Breast epithelium (tissue), 4 donors: ENCODE results near the gene PPM1M. TPM values are rescaled to one million over a fixed set of nuclear protein-coding genes. Genes with fewer than 3 reads are reported as not detected.

ENCODE experiments used
- DNase-seq, 2 donors: peaks; one replicate each; pipeline ENCODE4 v3.0.0-alpha.2; 2019; ENCODE audit warnings: low spot score in 2 of 2
- H3K27ac ChIP-seq, 2 donors: fragments of 200-600 bp; sonication (generic) in 1 of 2; one replicate each; pipeline ENCODE4 v1.5.1; 2016 to 2019; ENCODE audit warnings: mild to moderate bottlenecking in 1 of 2
- H3K27me3 ChIP-seq, 2 donors: fragments of 200-600 bp; sonication (generic) in 1 of 2; one replicate each; pipeline versions ENCODE4 v1.5.1 to v1.6.0; 2017 to 2019; ENCODE audit warnings: control low read depth in 1 of 2, mild to moderate bottlenecking in 1 of 2
- H3K36me3 ChIP-seq: fragments of 200-600 bp; one replicate; pipeline ENCODE4 v1.5.1; 2019
- H3K4me1 ChIP-seq, 2 donors: fragments of 200-600 bp; sonication (generic); one replicate each; pipeline ENCODE4 v1.5.1; 2016 to 2019; ENCODE audit warnings: control low read depth in 1 of 2
- H3K4me3 ChIP-seq, 3 donors: fragments of 200-600 bp; sonication (generic); 1 replicate in 2 of 3; 2 replicates in 1 of 3; pipeline ENCODE4 v1.5.1; 2016 to 2019; ENCODE audit warnings: mild to moderate bottlenecking in 3 of 3, moderate library complexity in 2 of 3
- H3K9me3 ChIP-seq, 2 donors: fragments of 200-600 bp; sonication (generic) in 1 of 2; one replicate each; pipeline ENCODE4 v1.5.1; 2016 to 2019; ENCODE audit warnings: control low read depth in 1 of 2
- CTCF ChIP-seq, 3 donors: fragments of 450-650 bp; IDR thresholded peaks; one replicate each; pipeline ENCODE4 v1.5.1; 2016 to 2017; ENCODE audit warnings: antibody characterized with exemption in 3 of 3, mild to moderate bottlenecking in 3 of 3, moderate library complexity in 3 of 3
- POLR2A ChIP-seq: fragments of 450-650 bp; IDR thresholded peaks from one replicate; pipeline ENCODE4 v1.6.1; 2016; ENCODE audit warnings: antibody characterized with exemption, mild to moderate bottlenecking, moderate library complexity
- POLR2AphosphoS5 ChIP-seq, 3 donors: sonication (generic); formaldehyde crosslinking; IDR thresholded peaks; one replicate each; pipeline ENCODE4 v1.6.1; 2017; ENCODE audit warnings: antibody characterized with exemption in 3 of 3
- intact Hi-C: fragments of 100-400 bp; cut with DNase I; formaldehyde crosslinking; loops from one replicate; pipeline ENCODE4 v1.15.1; 2023; ENCODE audit warnings: low total_unique reads
- total RNA-seq, 3 donors: library from RNA; depleted of rRNA; stranded (reverse); fragments of >200 nt; gene quantifications; one replicate each; pipeline ENCODE4 v1.1.0, GENCODE V29; 2016

The PPM1M gene
- total RNA-seq, 3 donors from 2014 or later, result 15.4 to 31.2 (median 20.2) TPM

DNA sequence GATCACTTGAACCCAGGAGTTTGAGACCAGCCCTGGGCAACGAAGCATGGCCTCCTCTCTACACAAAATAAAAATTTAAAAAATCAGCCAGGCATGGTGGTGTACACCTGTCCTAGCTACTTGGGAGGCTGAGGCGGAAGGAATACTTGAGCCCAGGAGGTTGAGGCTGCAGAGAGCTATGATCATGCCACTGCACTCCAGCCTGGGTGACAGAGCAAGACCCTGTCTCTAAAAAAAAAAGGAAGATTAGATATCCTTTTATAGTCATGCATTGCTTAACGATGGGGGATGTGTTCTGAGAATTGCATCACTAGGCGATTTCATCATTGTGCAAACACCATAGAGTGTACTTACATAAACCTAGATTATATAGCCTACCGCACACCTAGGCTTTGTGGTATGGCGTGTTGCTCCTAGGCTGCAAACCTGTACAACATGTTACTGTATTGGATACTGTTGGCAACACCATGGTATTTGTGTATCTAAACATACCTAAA is 35.0 kb upstream of the PPM1M start:
- Histone ChIP-seq H3K36me3 (peaks cover 18% of the 10 kb centered on the region), H3K4me1 (no peaks in the 10 kb centered on the region)
- intact Hi-C loops, result no loop called here

GRCh38 chr3:52211268-52211891 is 34.2 kb upstream of the PPM1M start:
- Histone ChIP-seq H3K4me3 (no peak overlapping the region), H3K27me3 (no peaks in the 10 kb centered on the region), H3K36me3 (peaks cover 18% of the 10 kb centered on the region), H3K4me1 (no peaks in the 10 kb centered on the region), H3K27ac (no peak overlapping the region), H3K9me3 (no peaks in the 10 kb centered on the region)
- DNase-seq, result no peak
- TF ChIP-seq POLR2AphosphoS5 (IDR thresholded peaks at IDR 0.05), result no peak
- TF ChIP-seq POLR2A, result no peak
- no peak for TF ChIP-seq CTCF (IDR thresholded peaks at IDR 0.05)
- intact Hi-C loops, result no loop called here

More for the DNA sequence above, 35.0 kb upstream of the PPM1M start:
- H3K9me3 ChIP-seq, result no peaks in the 10 kb centered on the region
- no peak for DNase-seq
- no peak overlapping the region for H3K27ac ChIP-seq
- H3K4me3 ChIP-seq, result no peak overlapping the region
- no peak for TF ChIP-seq POLR2A
- no peak for TF ChIP-seq POLR2AphosphoS5 (IDR thresholded peaks at IDR 0.05)
- no peak for TF ChIP-seq CTCF (IDR thresholded peaks at IDR 0.05)
- no peaks in the 10 kb centered on the region for H3K27me3 ChIP-seq

DNA sequence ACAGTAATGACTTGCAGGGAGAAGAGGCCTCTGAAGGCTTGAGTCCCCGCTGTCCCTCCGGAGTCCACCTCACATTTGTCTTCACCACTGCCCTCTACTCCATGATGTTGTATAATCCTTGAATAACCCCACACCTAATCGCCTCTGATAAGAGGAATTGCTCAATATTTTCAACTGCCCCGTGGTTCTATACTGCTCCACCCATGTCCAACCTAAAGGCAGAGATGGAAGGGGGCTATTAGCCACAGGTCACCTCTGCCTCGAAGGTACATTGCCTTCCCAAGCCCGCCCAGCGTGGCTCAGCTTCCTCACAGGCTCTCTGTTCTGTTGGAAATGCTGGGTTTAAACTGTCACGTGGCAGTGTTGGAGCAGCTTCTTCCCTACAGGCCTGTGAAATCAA is 32.6 kb upstream of the PPM1M start:
- no peak overlapping the region for H3K4me3 ChIP-seq
- no peak for DNase-seq
- H3K9me3 ChIP-seq, result no peaks in the 10 kb centered on the region
- intact Hi-C loops, result no loop called here
- no peak overlapping the region for H3K27ac ChIP-seq
- TF ChIP-seq POLR2A (no peak), POLR2AphosphoS5 (IDR thresholded peaks at IDR 0.05) (no peak), CTCF (IDR thresholded peaks at IDR 0.05) (no peak)
- peaks cover 0 to 6% of the 10 kb centered on the region in 2 donors for H3K4me1 ChIP-seq
- peaks cover 18% of the 10 kb centered on the region for H3K36me3 ChIP-seq
- no peaks in the 10 kb centered on the region for H3K27me3 ChIP-seq

- no peak for TF ChIP-seq CTCF (IDR thresholded peaks at IDR 0.05)
- no peak for TF ChIP-seq POLR2AphosphoS5 (IDR thresholded peaks at IDR 0.05)
- TF ChIP-seq POLR2A, result no peak
- H3K27me3 ChIP-seq, result no peaks in the 10 kb centered on the region
- H3K4me3 ChIP-seq, result no peak overlapping the region
- no peak overlapping the region for H3K27ac ChIP-seq
- intact Hi-C loops, result no loop called here
- DNase-seq, result no peak
- H3K4me1 ChIP-seq, result peaks cover 0 to 13% of the 10 kb centered on the region in 2 donors
- peaks cover 12% of the 10 kb centered on the region for H3K36me3 ChIP-seq
- H3K9me3 ChIP-seq, result no peaks in the 10 kb centered on the region
Measured at GRCh38 chr3:52213901-52214300, 31.7 kb upstream of the PPM1M start.

GRCh38 chr3:52215351-52215750 is 30.2 kb upstream of the PPM1M start:
- no peak for DNase-seq
- no peak for TF ChIP-seq CTCF (IDR thresholded peaks at IDR 0.05)
- H3K9me3 ChIP-seq, result no peaks in the 10 kb centered on the region
- H3K4me3 ChIP-seq, result no peak overlapping the region
- no peaks in the 10 kb centered on the region for H3K27me3 ChIP-seq
- H3K36me3 ChIP-seq, result peaks cover 10% of the 10 kb centered on the region
- H3K4me1 ChIP-seq, result peaks cover 0 to 14% of the 10 kb centered on the region in 2 donors
- intact Hi-C loops, result no loop called here
- H3K27ac ChIP-seq, result peak overlapping the region in 1 of 2 donors; percentile 95
